Activated T-cell treated with anti-CD3 and anti-CD28 coated beads, Interleukin-2, amount 50 U/mL, for 72 hours (primary cell): Measurements from ENCODE around the gene SYMPK. TPM values are rescaled to one million over a fixed set of nuclear protein-coding genes. Genes with fewer than 3 reads are reported as not detected.

Experiments
- ATAC-seq, 2 donors: fragments of 150-1000 bp; cut with Tn5 transposase; replicated peaks in 1 of 2; 2 replicates each; pipeline ENCODE4 v1.10.0; 2021; ENCODE audit warnings: moderate library complexity in 2 of 2, mild to moderate bottlenecking in 1 of 2
- DNase-seq, 2 donors: peaks; one replicate each; pipeline ENCODE4 v3.0.0; 2021 to 2022; ENCODE audit warnings: mixed read lengths in 1 of 2
- H3K27ac Mint-ChIP-seq: one replicate; pipeline ENCODE4 v1.8.0; 2022; ENCODE audit warnings: mild to moderate bottlenecking, moderate library complexity, mixed read lengths
- H3K27me3 Mint-ChIP-seq: one replicate; pipeline ENCODE4 v1.8.0; 2022; ENCODE audit warnings: low read depth, mixed read lengths
- H3K36me3 Mint-ChIP-seq, 2 donors: one replicate each; pipeline ENCODE4 v1.8.0; 2022; ENCODE audit warnings: mixed read lengths in 2 of 2, mild to moderate bottlenecking in 1 of 2; ENCODE audit not compliant: insufficient read depth in 2 of 2
- H3K4me1 Mint-ChIP-seq: one replicate; pipeline ENCODE4 v1.8.0; 2022; ENCODE audit warnings: low read depth, mixed read lengths
- H3K4me3 Mint-ChIP-seq, 2 donors: one replicate each; pipeline ENCODE4 v1.8.0; 2022; ENCODE audit warnings: mild to moderate bottlenecking in 2 of 2, mixed read lengths in 2 of 2, moderate library complexity in 2 of 2
- H3K9me3 Mint-ChIP-seq, 2 donors: one replicate each; pipeline ENCODE4 v1.8.0; 2022; ENCODE audit warnings: mixed read lengths in 2 of 2
- total RNA-seq, 2 donors: library from RNA; stranded (reverse); gene quantifications; one replicate each; pipeline ENCODE4 v1.2.3, GENCODE V29; 2022

SYMPK gene
- total RNA-seq, 2 donors from 2014 or later = 95.5 to 112 TPM

- H3K27ac Mint-ChIP-seq = peak overlapping the region; percentile 10
- H3K36me3 Mint-ChIP-seq = peaks cover 0 to 2% of the 10 kb centered on the region in 2 donors
- H3K4me3 Mint-ChIP-seq = peak overlapping the region; percentile 84 to 89
- H3K4me1 Mint-ChIP-seq = peaks cover 43% of the 10 kb centered on the region
- DNase-seq = peak; percentile 87 to 91
- ATAC-seq = peak in 1 of 2 donors; percentile 27
- peaks cover 3% of the 10 kb centered on the region for H3K27me3 Mint-ChIP-seq
- H3K9me3 Mint-ChIP-seq = no peaks in the 10 kb centered on the region
These were observed 20.0 kb upstream of the SYMPK start for GRCh38 chr19:45882652-45883585.

GRCh38 chr19:45881909-45882528, 19.1 kb upstream of the SYMPK start:
- no peaks in the 10 kb centered on the region for H3K9me3 Mint-ChIP-seq
- peaks cover 6% of the 10 kb centered on the region for H3K27me3 Mint-ChIP-seq
- H3K4me3 Mint-ChIP-seq = no peak overlapping the region
- peaks cover 0 to 2% of the 10 kb centered on the region in 2 donors for H3K36me3 Mint-ChIP-seq
- ATAC-seq (no peak), DNase-seq (no peak)
- peaks cover 44% of the 10 kb centered on the region for H3K4me1 Mint-ChIP-seq
- H3K27ac Mint-ChIP-seq = no peak overlapping the region

DNA sequence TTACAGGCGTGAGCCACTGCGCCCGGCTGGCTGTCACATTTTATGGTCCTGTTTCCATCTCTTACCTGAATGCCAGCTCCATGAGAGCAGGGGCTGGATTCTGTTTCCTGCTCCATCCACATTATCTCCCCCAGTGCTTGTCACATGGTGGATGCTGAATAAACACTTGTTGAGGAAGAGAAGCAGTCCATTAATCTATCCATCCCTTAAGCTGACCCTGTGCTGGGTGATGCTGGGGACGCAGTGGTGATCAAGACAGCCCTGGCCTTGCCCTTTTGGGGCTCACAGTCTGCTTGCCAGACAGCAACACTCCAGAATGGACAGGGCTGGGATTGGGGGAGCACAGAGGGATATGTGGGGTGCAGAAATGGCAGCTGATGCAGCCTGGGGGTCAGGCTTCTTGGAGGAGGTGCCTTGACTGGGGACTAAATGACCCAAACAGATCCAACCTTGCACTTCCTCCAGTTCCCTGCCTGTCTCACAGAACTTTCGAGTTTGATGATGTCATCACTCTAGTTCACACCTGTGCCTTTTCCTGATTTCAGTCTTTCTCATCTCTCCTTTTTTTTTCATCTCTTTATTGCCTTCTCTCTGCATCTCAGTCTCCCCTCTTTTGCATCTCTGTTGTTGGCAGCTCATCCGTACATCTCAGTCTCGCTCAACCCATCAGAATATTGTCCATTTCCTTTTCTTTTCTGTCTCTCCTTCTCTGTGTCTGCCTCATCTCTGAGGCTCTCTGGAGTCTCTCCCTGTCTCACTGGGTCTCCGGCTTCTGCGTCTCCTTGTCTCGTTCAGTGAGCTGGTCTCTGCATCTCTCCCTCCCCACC, 18.3 kb upstream of the SYMPK start:
- no peak overlapping the region for H3K27ac Mint-ChIP-seq
- H3K4me3 Mint-ChIP-seq = no peak overlapping the region
- H3K36me3 Mint-ChIP-seq = peaks cover 0 to 2% of the 10 kb centered on the region in 2 donors

DNA sequence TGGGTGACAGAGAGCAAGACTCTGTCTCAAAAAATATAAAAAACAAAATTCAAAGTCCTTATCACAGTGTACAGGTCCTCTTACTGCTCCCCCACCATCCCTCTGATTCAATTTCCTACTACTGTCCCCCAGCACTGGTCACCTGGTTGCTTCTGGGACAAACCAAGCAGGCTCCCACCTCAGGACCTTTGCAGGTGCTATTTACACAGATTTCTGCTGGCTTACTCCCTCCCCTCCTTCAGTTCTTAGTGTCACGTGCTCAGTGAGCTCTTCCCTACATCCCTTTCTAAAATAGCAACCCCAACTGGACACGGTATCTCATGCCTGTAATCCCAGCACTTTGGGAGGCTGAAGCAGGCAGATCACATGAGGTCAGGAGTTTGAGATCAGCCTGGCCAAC, 17.0 kb upstream of the SYMPK start:
- H3K4me3 Mint-ChIP-seq = no peak overlapping the region
- peaks cover 13% of the 10 kb centered on the region for H3K27me3 Mint-ChIP-seq
- DNase-seq (no peak), ATAC-seq (no peak)
- peaks cover 56% of the 10 kb centered on the region for H3K4me1 Mint-ChIP-seq
- H3K27ac Mint-ChIP-seq = no peak overlapping the region
- no peaks in the 10 kb centered on the region for H3K9me3 Mint-ChIP-seq
- peaks cover 0 to 2% of the 10 kb centered on the region in 2 donors for H3K36me3 Mint-ChIP-seq

More for the DNA sequence above, 18.3 kb upstream of the SYMPK start:
- Mint-ChIP-seq H3K27me3 (peaks cover 8% of the 10 kb centered on the region), H3K9me3 (no peaks in the 10 kb centered on the region), H3K4me1 (peaks cover 47% of the 10 kb centered on the region)
- ATAC-seq (no peak), DNase-seq (no peak)

DNA sequence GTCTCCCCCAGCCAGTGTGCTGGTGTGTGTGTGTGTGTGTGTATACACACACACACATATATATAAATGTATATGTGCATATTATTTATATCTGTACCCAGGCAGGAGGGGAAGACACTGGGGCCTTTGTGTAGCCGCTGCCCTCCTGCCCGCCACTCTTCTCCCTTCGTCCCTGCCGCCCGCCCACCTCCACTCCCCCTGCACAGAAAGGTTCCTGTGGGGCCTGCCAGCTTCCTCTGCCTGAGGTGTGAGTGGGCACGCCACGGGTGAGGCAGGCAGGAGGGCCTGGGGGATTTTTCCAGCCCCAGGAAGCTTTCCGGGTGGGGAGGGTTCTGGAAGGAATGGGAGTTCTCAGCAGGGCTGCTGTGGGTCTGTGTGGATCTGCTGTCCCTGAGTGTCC, 16.1 kb upstream of the SYMPK start:
- peaks cover 0 to 2% of the 10 kb centered on the region in 2 donors for H3K36me3 Mint-ChIP-seq
- ATAC-seq = no peak

DNA sequence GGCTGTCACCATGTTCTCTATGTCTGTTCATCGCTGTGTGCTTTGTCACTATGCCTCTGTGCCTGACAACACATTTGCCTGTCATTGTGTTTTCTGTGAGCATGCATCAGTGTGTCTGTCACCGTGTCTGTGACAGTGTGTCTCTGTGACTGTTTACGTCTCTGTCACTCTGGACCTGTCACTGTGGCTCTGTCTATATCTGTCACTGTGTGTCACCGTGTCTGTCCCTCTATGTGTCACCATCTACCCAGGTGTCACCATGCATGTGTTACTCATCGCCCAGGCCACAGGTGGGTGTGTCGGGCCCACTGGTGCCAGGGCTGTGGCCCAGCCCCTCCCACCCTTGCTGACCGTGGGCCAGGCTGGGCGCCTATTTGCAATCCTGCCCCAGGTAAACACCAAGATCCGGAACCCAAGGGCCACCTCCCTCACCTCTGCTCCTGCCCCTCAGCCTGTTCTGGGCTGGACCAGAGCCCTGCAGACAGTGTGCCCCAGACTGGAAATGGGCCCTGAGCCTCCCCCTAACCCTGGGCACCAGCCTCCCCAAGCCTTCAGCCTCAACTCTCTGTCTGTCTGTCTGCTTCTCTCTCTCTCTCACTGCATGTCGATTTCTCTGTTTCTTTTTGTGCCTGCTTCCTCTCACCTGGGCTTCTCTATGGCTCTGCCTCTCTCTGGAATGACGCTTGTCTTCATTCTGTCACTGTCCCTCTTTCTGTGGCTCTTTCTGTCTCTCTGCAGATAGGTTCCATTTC, 15.3 kb upstream of the SYMPK start:
- Mint-ChIP-seq H3K27ac (no peak overlapping the region), H3K36me3 (peaks cover 0 to under 1% of the 10 kb centered on the region in 2 donors), H3K4me3 (peak overlapping the region in 1 of 2 donors; percentile 38), H3K27me3 (peaks cover 13% of the 10 kb centered on the region), H3K9me3 (no peaks in the 10 kb centered on the region), H3K4me1 (peaks cover 47% of the 10 kb centered on the region)
- peak; percentile 51 to 63 for DNase-seq
- peak; percentile 88 to 89 for ATAC-seq

More for the DNA sequence above, 16.1 kb upstream of the SYMPK start:
- DNase-seq = no peak
- Mint-ChIP-seq H3K4me1 (peaks cover 55% of the 10 kb centered on the region), H3K4me3 (no peak overlapping the region), H3K27me3 (peaks cover 13% of the 10 kb centered on the region), H3K9me3 (no peaks in the 10 kb centered on the region), H3K27ac (no peak overlapping the region)

DNA sequence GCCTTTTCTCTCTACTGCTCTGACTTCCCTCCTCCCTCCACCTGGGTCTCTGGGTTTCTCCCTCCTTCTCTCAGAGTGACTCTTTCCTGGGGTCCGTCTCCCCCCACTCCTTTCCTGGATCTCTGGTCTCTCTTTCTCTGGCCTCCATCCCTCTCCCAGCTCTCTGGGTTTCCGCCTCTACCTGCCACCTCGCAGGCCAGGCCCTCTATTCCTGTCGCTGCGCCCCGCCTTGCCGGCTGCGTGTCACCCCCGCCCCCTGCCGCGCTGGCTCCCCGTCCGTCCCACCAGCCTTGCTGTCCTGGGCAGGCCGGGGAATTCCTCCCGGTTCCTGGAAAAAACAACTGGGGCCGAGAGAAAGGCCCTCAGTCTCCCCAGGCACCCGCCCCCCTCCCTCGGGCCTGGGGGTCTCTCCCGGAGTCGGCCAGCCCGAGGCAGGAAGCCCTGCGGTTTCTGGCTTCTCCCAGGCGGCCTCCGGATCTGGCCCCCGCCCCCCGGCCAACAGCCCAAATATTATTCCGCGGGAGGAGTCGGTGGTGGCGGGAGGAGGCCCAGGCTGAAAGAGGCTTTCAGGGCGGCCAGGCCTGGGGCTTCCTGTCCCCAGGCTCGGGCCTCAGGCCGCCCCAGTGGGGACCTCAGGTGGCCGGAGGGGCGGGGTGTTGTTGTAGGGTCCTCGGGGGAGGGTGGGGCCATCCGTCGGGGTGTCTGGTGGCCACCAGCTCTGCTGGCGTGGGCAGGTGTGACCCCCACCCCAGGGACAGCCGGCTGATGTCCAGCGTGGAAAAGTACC, 13.7 kb upstream of the SYMPK start:
- ATAC-seq = peak in 1 of 2 donors; percentile 16
- no peak for DNase-seq
- H3K27me3 Mint-ChIP-seq = peaks cover 13% of the 10 kb centered on the region
- no peaks in the 10 kb centered on the region for H3K36me3 Mint-ChIP-seq
- H3K9me3 Mint-ChIP-seq = no peaks in the 10 kb centered on the region
- H3K4me1 Mint-ChIP-seq = peaks cover 36% of the 10 kb centered on the region
- no peak overlapping the region for H3K27ac Mint-ChIP-seq
- H3K4me3 Mint-ChIP-seq = peak overlapping the region; percentile 4 to 38

DNA sequence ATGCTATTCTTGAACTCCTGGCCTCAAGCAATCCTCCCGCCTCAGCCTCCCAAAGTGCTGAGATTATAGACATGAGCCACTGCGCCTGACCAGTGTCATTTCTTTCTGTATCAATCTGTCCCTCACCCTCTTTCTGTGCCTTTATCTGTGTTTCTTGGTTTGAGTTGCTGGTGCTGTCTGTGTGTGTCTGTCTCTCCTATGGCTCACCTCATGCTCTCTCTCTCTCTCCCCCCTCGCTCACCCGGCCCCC, 13.1 kb upstream of the SYMPK start:
- H3K4me1 Mint-ChIP-seq = peaks cover 31% of the 10 kb centered on the region
- H3K36me3 Mint-ChIP-seq = no peaks in the 10 kb centered on the region
- no peak overlapping the region for H3K27ac Mint-ChIP-seq
- ATAC-seq (peak; percentile 76 to 79), DNase-seq (peak; percentile 59 to 69)
- peak overlapping the region; percentile 4 to 38 for H3K4me3 Mint-ChIP-seq
- H3K27me3 Mint-ChIP-seq = peaks cover 13% of the 10 kb centered on the region
- H3K9me3 Mint-ChIP-seq = no peaks in the 10 kb centered on the region

DNA sequence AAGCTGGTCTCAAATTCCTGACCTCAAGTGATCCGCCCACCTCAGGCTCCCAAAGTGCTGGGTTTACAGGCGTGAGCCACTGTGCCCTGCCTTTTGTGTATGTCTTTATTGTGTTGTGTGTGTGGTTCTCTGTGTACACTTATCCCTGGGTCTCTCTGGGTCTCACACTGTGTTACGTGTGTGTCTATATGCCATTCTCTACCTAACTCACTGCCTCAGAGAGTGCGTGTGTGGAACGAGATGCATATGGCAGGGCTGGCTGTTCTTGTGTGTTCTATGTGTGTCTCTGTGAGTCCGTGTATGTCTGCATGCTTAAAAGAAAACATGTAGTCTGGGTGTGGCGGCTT, 11.6 kb upstream of the SYMPK start:
- ATAC-seq (no peak), DNase-seq (no peak)
- no peak overlapping the region for H3K27ac Mint-ChIP-seq
- H3K4me3 Mint-ChIP-seq = no peak overlapping the region
- H3K4me1 Mint-ChIP-seq = peaks cover 31% of the 10 kb centered on the region
- H3K27me3 Mint-ChIP-seq = peaks cover 13% of the 10 kb centered on the region
- H3K36me3 Mint-ChIP-seq = no peaks in the 10 kb centered on the region
- H3K9me3 Mint-ChIP-seq = no peaks in the 10 kb centered on the region

DNA sequence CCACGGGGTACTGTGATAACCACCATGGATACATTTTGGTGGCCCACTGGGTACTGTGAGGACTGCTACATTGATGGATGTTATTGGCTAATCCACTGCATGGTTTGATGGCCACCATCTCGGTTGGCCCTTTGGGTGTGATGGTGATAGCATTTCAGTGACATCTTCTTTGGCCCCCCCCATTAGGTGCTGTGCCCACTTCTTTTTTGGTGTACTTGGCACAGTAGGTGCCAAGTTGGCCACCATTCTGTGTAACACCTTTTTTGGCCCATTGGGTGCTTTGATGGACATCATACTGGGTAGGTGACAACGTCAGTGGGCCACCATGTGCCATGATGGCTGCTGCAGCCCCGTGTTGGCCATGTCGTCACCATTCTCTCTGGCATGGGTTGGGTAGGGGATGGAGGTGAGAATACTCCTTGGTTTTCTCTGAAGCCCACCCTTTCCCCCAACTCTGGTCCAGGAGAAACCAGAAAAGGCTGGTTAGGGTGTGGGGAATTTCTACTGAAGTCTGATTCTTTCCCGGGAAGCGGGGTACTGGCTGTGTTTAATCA, 10.3 kb upstream of the SYMPK start:
- Mint-ChIP-seq H3K4me1 (peaks cover 27% of the 10 kb centered on the region), H3K36me3 (no peaks in the 10 kb centered on the region), H3K9me3 (no peaks in the 10 kb centered on the region), H3K4me3 (no peak overlapping the region), H3K27me3 (peaks cover 13% of the 10 kb centered on the region), H3K27ac (no peak overlapping the region)
- ATAC-seq = no peak
- no peak for DNase-seq

DNA sequence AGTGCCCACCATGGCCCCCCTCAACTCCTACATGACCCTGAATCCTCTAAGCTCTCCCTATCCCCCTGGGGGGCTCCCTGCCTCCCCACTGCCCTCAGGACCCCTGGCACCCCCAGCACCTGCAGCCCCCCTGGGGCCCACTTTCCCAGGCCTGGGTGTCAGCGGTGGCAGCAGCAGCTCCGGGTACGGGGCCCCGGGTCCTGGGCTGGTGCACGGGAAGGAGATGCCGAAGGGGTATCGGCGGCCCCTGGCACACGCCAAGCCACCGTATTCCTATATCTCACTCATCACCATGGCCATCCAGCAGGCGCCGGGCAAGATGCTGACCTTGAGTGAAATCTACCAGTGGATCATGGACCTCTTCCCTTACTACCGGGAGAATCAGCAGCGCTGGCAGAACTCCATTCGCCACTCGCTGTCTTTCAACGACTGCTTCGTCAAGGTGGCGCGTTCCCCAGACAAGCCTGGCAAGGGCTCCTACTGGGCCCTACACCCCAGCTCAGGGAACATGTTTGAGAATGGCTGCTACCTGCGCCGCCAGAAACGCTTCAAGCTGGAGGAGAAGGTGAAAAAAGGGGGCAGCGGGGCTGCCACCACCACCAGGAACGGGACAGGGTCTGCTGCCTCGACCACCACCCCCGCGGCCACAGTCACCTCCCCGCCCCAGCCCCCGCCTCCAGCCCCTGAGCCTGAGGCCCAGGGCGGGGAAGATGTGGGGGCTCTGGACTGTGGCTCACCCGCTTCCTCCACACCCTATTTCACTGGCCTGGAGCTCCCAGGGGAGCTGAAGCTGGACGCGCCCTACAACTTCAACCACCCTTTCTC, 9.4 kb upstream of the SYMPK start:
- Mint-ChIP-seq H3K27ac (no peak overlapping the region), H3K9me3 (no peaks in the 10 kb centered on the region), H3K27me3 (peaks cover 7% of the 10 kb centered on the region), H3K4me1 (peaks cover 17% of the 10 kb centered on the region), H3K4me3 (no peak overlapping the region), H3K36me3 (no peaks in the 10 kb centered on the region)
- DNase-seq (no peak), ATAC-seq (no peak)
